GM12878 (cell line): ENCODE measurements around the gene TMEM121B. TPM values are rescaled to one million over a fixed set of nuclear protein-coding genes. Genes with fewer than 3 reads are reported as not detected.

Experiments
- ATAC-seq: fragments of 200-7000 bp; cut with Tn5 transposase; 3 replicates; pipeline ENCODE4 v1.9.1; 2020; ENCODE audit warnings: mild to moderate bottlenecking, moderate library complexity
- BruUV-seq: library from RNA; stranded (reverse); fragments of 400-500 nt; replicated peaks from 2 replicates; lab custom pipeline; 2021; lab: Mats Ljungman, UMichigan
- CTCF ChIA-PET: fragments of 300-600 bp; sonication (Branson Sonifier 250); formaldehyde crosslinking; extraction: SDS; loops from one replicate; lab custom pipeline; 2021; ENCODE audit warnings: inconsistent platforms; lab: Yijun Ruan, JAX
- POLR2A ChIA-PET: fragments of 350-600 bp; formaldehyde crosslinking; extraction: SDS; loops from one replicate; lab custom pipeline; 2021; ENCODE audit warnings: inconsistent platforms; lab: Charles Lee
- RAD21 ChIA-PET: fragments of 300-600 bp; sonication (Branson Sonifier 250); formaldehyde crosslinking; loops from one replicate; lab custom pipeline; 2023; ENCODE audit warnings: antibody characterized with exemption; ENCODE audit not compliant: unreplicated experiment; lab: Charles Lee
- SMC1A ChIA-PET: fragments of 300-600 bp; sonication (Branson Sonifier 250); formaldehyde crosslinking; loops from one replicate; lab custom pipeline; 2023; ENCODE audit not compliant: unreplicated experiment, uncharacterized antibody; lab: Charles Lee
- DNase-seq: peaks from one replicate; pipeline ENCODE4 v3.0.0-alpha.2; 2011; ENCODE audit warnings: low read depth, low spot score
- FAIRE-seq: peaks from 3 replicates; lab custom pipeline; 2011; peaks lifted over from hg19 to GRCh38; lab: Jason Lieb, UNC
- H2AFZ ChIP-seq: 2 replicates; pipeline ENCODE4 v1.6.0; 2011; ENCODE audit warnings: low read depth, low read length, control low read depth; ENCODE audit not compliant: control insufficient read depth
- H3K27ac ChIP-seq: 2 replicates; pipeline ENCODE4 v1.5.1; 2011; ENCODE audit warnings: control low read depth; ENCODE audit not compliant: control insufficient read depth, insufficient read depth
- H3K27me3 ChIP-seq, 2 experiments: replicated peaks in 1 of 2; 2 replicates each; pipeline versions ENCODE4 v1.6.0 to v1.6.1; 2011; ENCODE audit warnings: low read length in 1 of 2; ENCODE audit not compliant: control insufficient read depth in 2 of 2, insufficient read depth in 2 of 2
- H3K36me3 ChIP-seq, 2 experiments: 2 replicates each; pipeline ENCODE4 v1.5.1; 2011; ENCODE audit warnings: low read length in 1 of 2; ENCODE audit not compliant: control insufficient read depth in 2 of 2, insufficient read depth in 2 of 2
- H3K4me1 ChIP-seq: 2 replicates; pipeline ENCODE4 v1.6.1; 2011; ENCODE audit warnings: mild to moderate bottlenecking, low read length, moderate library complexity, mixed read lengths; ENCODE audit not compliant: control insufficient read depth, insufficient read depth
- H3K4me2 ChIP-seq: 2 replicates; pipeline ENCODE4 v1.6.0; 2011; ENCODE audit warnings: control low read depth; ENCODE audit not compliant: control insufficient read depth, insufficient read depth
- H3K4me3 ChIP-seq: fragments of 200-600 bp; sonication (generic); 2 replicates; pipeline ENCODE4 v1.5.1; 2016
- H3K79me2 ChIP-seq: 2 replicates; pipeline ENCODE4 v1.6.0; 2011; ENCODE audit warnings: low read length; ENCODE audit not compliant: control insufficient read depth, insufficient read depth
- H3K9ac ChIP-seq: 2 replicates; pipeline ENCODE4 v1.8.0; 2011; ENCODE audit warnings: low read length, control low read depth, mixed read lengths; ENCODE audit not compliant: control insufficient read depth, insufficient read depth
- H3K9me3 ChIP-seq: replicated peaks from 3 replicates; pipeline ENCODE4 v1.5.1; 2011; ENCODE audit warnings: mild to moderate bottlenecking, low read length; ENCODE audit not compliant: control insufficient read depth, insufficient read depth
- H4K20me1 ChIP-seq: 2 replicates; pipeline ENCODE4 v1.6.0; 2011; ENCODE audit not compliant: control insufficient read depth, insufficient read depth
- ASH2L ChIP-seq: fragments of 300-600, 200-600 bp; sonication (generic); IDR thresholded peaks from 2 replicates; pipeline ENCODE4 v1.6.1; 2017; ENCODE audit warnings: low read depth, mild to moderate bottlenecking, borderline replicate concordance
- BCL3 ChIP-seq: IDR thresholded peaks from 2 replicates; pipeline ENCODE4 v1.6.1; 2011; ENCODE audit warnings: borderline replicate concordance, low read depth, mild to moderate bottlenecking, moderate library complexity, low read length; ENCODE audit not compliant: insufficient read depth, poor library complexity, severe bottlenecking
- CBFB ChIP-seq: IDR thresholded peaks from 2 replicates; pipeline ENCODE4 v1.6.1; 2016; ENCODE audit warnings: antibody characterized with exemption, low read depth
- HDAC2 ChIP-seq: fragments of 200-600 bp; sonication (generic); IDR thresholded peaks from 2 replicates; pipeline ENCODE4 v1.6.1; 2017
- KDM1A ChIP-seq: fragments of 200-600 bp; sonication (generic); IDR thresholded peaks from 2 replicates; pipeline ENCODE4 v1.6.1; 2016; ENCODE audit warnings: borderline replicate concordance
- NFYA ChIP-seq: IDR thresholded peaks from 2 replicates; pipeline ENCODE4 v1.6.1; 2011; ENCODE audit warnings: low read depth, mild to moderate bottlenecking, low read length, improper control_type of control experiment, borderline replicate concordance
- NR2C1 ChIP-seq: fragments of 450-650 bp; IDR thresholded peaks from 2 replicates; pipeline ENCODE4 v1.6.1; 2017; ENCODE audit warnings: antibody characterized with exemption, mild to moderate bottlenecking, moderate library complexity
- RELA ChIP-seq: fragments of 450-650 bp; IDR thresholded peaks from 2 replicates; pipeline ENCODE4 v1.8.0; 2014; ENCODE audit warnings: borderline replicate concordance; ENCODE audit not compliant: partially characterized antibody
- RUNX3 ChIP-seq: IDR thresholded peaks from 2 replicates; pipeline ENCODE4 v1.6.1; 2012; ENCODE audit warnings: low read length, inconsistent platforms
- SIN3A ChIP-seq: IDR thresholded peaks from 2 replicates; pipeline ENCODE4 v1.6.1; 2012; ENCODE audit warnings: low read depth, low read length, improper control_type of control experiment
- SPI1 ChIP-seq: IDR thresholded peaks from 2 replicates; pipeline ENCODE4 v1.6.1; 2011; ENCODE audit warnings: low read depth, mild to moderate bottlenecking, low read length, moderate library complexity, borderline replicate concordance; ENCODE audit not compliant: insufficient read depth
- TCF12 ChIP-seq: IDR thresholded peaks from 2 replicates; pipeline ENCODE4 v1.6.1; 2011; ENCODE audit warnings: low read depth, mild to moderate bottlenecking, low read length
- ZNF24 ChIP-seq: fragments of 450-650 bp; IDR thresholded peaks from 2 replicates; pipeline ENCODE4 v1.6.1; 2017; ENCODE audit warnings: antibody characterized with exemption, mild to moderate bottlenecking
- WGBS: methylation state at CpG from one replicate; pipeline ENCODE4 v1.1.6; 2016; ENCODE audit warnings: low lambda C conversion rate; ENCODE audit not compliant: insufficient replicate concordance, insufficient coverage; ENCODE audit errors: missing lambda C conversion rate; 5-methylcytosine and 5-hydroxymethylcytosine counted together
- in situ Hi-C: fragments of 300-500 bp; cut with MboI; formaldehyde crosslinking; loops from 9 replicates; pipeline ENCODE4 v1.14.3; 2018; ENCODE audit warnings: mixed read lengths
- intact Hi-C: fragments of 100-400 bp; cut with micrococcal nuclease; formaldehyde crosslinking; loops from one replicate; pipeline ENCODE4 v1.14.2; 2022; ENCODE audit not compliant: unreplicated experiment
- polyA plus RNA-seq, 11 experiments: library from polyadenylated mRNA; depleted of rRNA in 4 of 11; unstranded in 6 of 11; stranded (reverse) in 5 of 11; fragments of >200 nt; fragmentation: Nextera tagmentation in 4 of 11; fragmentation: Illumina TruSeq in 1 of 11; extraction: Ambion mirVana in 4 of 11; extraction: Trizol in 1 of 11; gene quantifications; 1 replicate in 1 of 11; 2 replicates in 10 of 11; pipeline versions ENCODE4 v1.2.1 to v1.2.3, GENCODE V29; 2011 to 2016; ENCODE audit warnings: inconsistent platforms in 2 of 11, missing spikeins in 2 of 11, low read depth in 1 of 11
- total RNA-seq, 4 experiments: library from RNA; depleted of rRNA in 3 of 4; stranded (reverse); fragments of >200 nt in 3 of 4; fragmentation: Illumina TruSeq in 1 of 4; extraction: Trizol in 1 of 4; gene quantifications; 2 replicates each; pipeline versions ENCODE4 v1.2.1 to v1.2.3, GENCODE V29; 2013 to 2021
- TF ChIP-seq, protein P1 (sequence below): fragments of 450-650 bp; IDR thresholded peaks from 2 replicates; pipeline ENCODE4 v1.6.1; 2017; ENCODE audit warnings: mild to moderate bottlenecking

The TMEM121B gene
- total and polyA plus RNA-seq, 10 of the 15 experiments (the other 5 are each of a cell fraction or from before 2014, with no cell fraction given), result 0.02 to 0.10 (median 0.06) TPM; not detected in 5

GRCh38 chr22:17098379-17098819 lies 22.8 kb downstream of the TMEM121B start:
- in situ Hi-C loops, result no loop called here
- Histone ChIP-seq H2AFZ (no peak overlapping the region), H4K20me1 (peaks cover 6% of the 10 kb centered on the region), H3K4me1 (peaks cover 19% of the 10 kb centered on the region), H3K79me2 (no peaks in the 10 kb centered on the region; the same call in 1 of the 2 replicates), H3K4me2 (peak overlapping the region; percentile 54)
- ChIA-PET CTCF (interaction anchor here (0.9 kb wide), 1 partner anchor 22 kb away, joined by 3 read pairs; no protein-coding TSS in a partner anchor), RAD21 (no interaction called here)
- TF ChIP-seq RUNX3 (peak; percentile 55), ASH2L (no peak), TCF12 (no peak), SPI1 (peak; percentile 48; the same call in 1 of the 2 replicates)
- TF ChIP-seq, all 136 proteins: peak for 2
- FAIRE-seq (no peak), ATAC-seq (peak; percentile 54), DNase-seq (no peak)
- POLR2A ChIA-PET, result interaction anchor here (0.5 kb wide), 1 partner anchor 149 kb away, joined by 4 read pairs; no protein-coding TSS in a partner anchor
- Histone ChIP-seq H3K4me3 (no peak overlapping the region), H3K9ac (no peak overlapping the region), H3K27me3 (no peaks in the 10 kb centered on the region), H3K27ac (no peak overlapping the region), H3K36me3 (peaks cover 13 to 22% of the 10 kb centered on the region in 2 experiments), H3K9me3 (no peaks in the 10 kb centered on the region)
- BruUV-seq, result no TSS peak
- SMC1A ChIA-PET, result interaction anchor here (0.9 to 1.1 kb wide), 2 partner anchors 9 to 12 kb away, joined by 3 to 4 read pairs; no protein-coding TSS in a partner anchor
- intact Hi-C loops, result no loop called here
- WGBS, result 28% methylated on average over 7 of the region's 7 CpGs

DNA sequence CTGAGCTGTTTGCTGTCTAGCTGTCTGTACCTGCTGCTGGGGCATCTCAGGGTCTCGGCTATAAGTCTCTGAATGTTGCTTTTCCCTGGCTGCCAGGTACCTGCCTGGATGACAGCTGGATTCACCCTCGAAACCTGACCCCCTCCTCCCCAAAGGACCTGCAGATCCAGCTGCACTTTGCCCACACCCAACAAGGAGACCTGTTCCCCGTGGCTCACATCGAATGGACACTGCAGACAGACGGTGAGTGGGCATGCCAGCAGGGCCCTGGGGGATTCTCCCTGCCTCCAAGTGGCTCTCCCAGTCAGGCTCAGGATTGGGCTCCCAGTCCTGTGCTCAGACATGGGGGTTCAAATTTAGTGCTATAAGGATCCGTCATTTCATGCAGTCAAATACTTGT lies 23.5 kb downstream of the TMEM121B start:
- Histone ChIP-seq H3K4me3 (no peak overlapping the region), H3K27ac (no peak overlapping the region), H3K27me3 (no peaks in the 10 kb centered on the region), H3K79me2 (no peaks in the 10 kb centered on the region; the same call in 1 of the 2 replicates), H3K36me3 (peaks cover 10 to 20% of the 10 kb centered on the region in 2 experiments; a peak in 3 of 4 replicates), H2AFZ (no peak overlapping the region), H4K20me1 (peaks cover 6% of the 10 kb centered on the region), H3K9ac (no peak overlapping the region), H3K9me3 (no peaks in the 10 kb centered on the region), H3K4me2 (no peak overlapping the region), H3K4me1 (peaks cover 19% of the 10 kb centered on the region)
- ChIA-PET POLR2A (interaction anchor here (0.6 kb wide), 1 partner anchor 1050 kb away, joined by 3 read pairs; no protein-coding TSS in a partner anchor), RAD21 (no interaction called here), SMC1A (interaction anchor here (1.5 kb wide), 1 partner anchor 9 kb away, joined by 7 read pairs; no protein-coding TSS in a partner anchor), CTCF (interaction anchor here (0.9 to 1.3 kb wide), 2 partner anchors 21 to 75 kb away, joined by 3 read pairs; no protein-coding TSS in a partner anchor)
- DNase-seq, result no peak
- no TSS peak for BruUV-seq
- no peak for FAIRE-seq
- 84% methylated on average over 6 of the region's 6 CpGs for WGBS
- no peak for ATAC-seq
- in situ Hi-C loops (no loop called here), intact Hi-C loops (no loop called here)
- TF ChIP-seq KDM1A (no peak), ZNF24 (no peak), NFYA (no peak), RELA (no peak), SIN3A (no peak), HDAC2 (no peak), NR2C1 (no peak), BCL3 (no peak), CBFB (no peak)
- TF ChIP-seq, protein P1, sequence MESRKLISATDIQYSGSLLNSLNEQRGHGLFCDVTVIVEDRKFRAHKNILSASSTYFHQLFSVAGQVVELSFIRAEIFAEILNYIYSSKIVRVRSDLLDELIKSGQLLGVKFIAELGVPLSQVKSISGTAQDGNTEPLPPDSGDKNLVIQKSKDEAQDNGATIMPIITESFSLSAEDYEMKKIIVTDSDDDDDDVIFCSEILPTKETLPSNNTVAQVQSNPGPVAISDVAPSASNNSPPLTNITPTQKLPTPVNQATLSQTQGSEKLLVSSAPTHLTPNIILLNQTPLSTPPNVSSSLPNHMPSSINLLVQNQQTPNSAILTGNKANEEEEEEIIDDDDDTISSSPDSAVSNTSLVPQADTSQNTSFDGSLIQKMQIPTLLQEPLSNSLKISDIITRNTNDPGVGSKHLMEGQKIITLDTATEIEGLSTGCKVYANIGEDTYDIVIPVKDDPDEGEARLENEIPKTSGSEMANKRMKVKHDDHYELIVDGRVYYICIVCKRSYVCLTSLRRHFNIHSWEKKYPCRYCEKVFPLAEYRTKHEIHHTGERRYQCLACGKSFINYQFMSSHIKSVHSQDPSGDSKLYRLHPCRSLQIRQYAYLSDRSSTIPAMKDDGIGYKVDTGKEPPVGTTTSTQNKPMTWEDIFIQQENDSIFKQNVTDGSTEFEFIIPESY, result no peak
